GM21723 (cell line): ENCODE results near the gene HRAS.

Experiments
- ATAC-seq: cut with Tn5 transposase; IDR thresholded peaks from one replicate; pipeline ENCODE4 v1.9.1; 2021; ENCODE audit warnings: mild to moderate bottlenecking, moderate library complexity; ENCODE audit not compliant: unreplicated experiment

HRAS gene

DNA sequence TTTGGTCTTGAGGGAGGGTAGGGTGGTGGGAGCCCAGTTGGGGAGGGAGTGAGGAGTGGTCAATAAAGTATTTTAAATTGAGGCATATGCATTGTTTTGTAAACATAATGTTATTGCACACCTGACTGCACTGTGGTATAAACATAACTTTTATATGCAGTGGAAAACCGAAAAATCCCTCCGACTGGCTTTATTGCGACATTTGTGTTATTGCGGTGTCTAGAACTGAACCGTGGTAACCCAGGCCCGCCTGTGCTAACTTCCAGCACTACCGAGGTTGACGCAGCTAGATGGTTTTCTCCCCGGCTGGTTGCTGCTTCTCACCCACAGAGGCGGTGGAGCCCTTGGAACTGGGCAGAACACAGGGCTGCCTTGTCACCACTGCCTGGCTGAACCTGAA, 20.8 kb downstream of the HRAS start:
- ATAC-seq: no peak

DNA sequence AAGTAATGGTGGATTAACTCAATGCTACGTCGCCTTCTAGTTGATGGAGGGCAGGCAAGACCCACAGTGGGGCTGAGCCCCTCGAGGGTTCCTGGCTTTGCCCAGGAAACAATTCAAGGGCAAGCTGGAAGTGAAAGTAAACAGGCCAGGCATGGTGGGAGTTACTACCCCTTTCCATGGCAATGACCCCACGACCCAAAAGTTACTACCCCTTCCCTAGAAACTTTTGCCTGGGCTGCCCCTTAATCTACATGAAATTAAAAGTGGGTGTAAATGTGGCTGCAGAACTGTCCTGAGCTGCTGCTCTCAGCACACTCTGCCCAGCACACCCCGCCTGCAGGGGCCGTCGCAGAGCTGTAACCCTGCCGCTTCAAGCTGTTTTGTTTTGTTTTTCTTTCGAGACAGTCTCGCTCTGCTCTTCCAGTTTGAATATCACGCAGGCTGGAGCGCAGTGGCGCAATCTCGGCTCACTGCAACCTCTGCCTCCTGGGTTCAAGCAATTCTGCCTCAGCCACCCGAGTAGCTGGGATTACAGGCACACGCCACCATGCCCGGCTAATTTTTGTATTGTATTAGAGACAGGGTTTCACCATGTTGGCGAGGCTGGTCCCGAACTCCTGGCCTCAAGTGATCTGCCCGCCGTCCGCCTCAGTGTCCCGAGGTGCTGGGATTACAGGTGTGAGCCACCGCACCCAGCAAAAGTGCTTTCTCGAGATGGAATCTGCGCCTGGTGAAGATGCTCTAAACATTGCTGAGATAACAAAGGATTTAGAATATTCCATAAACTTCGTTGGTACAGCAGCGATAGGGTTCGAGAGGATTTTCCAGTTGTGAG, 22.4 kb downstream of the HRAS start:
- ATAC-seq: no peak

DNA sequence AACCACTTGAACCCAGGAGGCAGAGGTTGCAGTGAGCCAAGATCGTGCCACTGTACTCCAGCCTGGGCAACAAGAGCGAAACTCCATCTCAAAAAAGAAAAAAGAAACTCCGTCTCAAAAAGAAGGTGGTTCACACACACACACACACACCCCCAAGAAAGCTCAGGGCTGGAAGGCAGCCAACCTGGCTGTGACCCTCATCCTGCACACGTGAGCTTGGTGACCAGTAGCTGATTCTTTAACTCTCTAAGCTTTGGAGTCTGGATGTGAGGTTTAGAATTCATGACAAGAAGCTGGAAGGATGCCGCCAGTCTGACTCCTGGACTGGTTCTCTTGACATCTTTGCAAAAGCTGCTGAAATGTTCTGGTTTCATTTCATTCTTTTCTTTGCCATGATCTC, 26.4 kb downstream of the HRAS start:
- no peak for ATAC-seq

DNA sequence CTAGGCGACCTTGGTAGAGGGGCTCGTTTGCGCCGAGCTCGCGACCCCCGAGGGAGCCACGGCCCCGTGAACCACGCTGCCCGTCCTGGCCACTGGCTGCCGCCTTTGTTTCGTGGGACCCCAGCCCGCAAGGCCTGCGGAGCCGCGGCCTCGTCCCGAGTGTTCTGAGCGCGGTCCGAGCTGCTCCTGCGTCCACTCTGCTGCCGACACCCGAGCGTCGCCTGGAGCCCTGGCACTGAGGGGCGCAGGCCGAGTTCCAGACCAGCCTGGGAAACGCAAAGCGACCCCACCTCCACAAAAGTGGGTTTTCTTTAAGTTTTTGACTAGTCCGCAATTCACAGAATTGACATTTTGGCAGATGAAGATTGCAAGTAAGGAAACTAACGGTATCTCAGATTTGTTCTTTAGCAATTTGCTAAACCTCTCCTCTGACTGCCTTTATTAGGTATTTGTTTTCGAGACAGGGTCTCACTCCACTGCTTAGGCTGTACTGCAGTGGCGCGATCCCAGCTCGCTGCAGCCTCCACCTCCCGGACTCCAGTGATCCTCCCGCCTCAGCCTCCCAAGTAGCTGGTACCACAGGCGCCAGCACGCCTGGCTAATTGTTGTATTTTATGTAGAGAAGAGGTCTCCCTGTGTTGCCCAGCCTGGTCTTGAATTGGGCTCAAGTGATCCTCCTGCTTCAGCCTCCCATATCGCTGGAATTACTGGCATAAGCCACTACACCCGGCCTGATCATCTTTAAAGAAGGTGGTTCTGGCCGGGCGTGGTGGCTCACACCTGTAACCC, 27.5 kb downstream of the HRAS start:
- ATAC-seq: no peak

GRCh38 chr11:506995-507726, 28.2 kb downstream of the HRAS start, which contains the start of gene RNH1:
TSS of gene RNH1 (minus strand) at chr11:507242. CDS start at chr11:502162, 5,080 bp downstream.
- peak; percentile 34 for ATAC-seq

DNA sequence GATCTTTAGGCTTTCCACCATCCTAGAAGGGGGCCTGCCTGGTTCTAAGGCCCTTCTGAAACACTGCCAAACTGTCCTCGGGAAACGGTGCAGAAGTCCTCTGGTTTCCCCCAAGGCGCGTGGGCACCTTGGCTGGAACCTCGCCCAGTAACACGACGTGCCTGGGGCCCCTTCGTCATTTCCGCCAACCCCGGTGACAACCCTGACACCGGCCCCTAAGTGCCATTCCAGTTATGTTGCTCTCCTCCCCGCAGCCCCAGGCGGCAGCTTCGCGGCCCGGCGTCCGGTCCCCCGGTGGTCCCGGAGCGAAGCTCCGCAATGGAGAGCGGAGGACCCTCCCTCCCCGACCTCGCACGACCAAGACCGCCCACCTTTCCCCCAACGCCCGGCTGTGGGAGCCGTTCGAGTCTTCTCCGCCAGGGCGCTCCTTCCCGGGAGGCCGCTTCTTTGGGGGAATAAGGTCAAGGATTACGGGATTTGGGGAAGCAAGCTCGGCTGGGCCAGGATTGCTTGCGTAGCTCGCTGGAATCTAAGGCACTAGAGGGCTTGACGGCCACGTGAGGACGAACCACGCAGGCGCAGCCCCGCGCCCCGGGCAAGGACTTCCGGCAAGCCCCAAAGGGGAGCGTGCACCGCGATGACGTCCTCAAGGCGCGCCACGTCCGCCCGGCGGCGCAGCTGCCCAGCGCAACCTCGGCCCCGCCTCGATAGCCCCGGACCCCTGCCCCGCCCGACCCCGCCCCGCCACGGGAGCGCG, 29.0 kb downstream of the HRAS start:
- ATAC-seq: peak; percentile 60

GRCh38 chr11:504994-505344, 30.4 kb downstream of the HRAS start:
- ATAC-seq: no peak

DNA sequence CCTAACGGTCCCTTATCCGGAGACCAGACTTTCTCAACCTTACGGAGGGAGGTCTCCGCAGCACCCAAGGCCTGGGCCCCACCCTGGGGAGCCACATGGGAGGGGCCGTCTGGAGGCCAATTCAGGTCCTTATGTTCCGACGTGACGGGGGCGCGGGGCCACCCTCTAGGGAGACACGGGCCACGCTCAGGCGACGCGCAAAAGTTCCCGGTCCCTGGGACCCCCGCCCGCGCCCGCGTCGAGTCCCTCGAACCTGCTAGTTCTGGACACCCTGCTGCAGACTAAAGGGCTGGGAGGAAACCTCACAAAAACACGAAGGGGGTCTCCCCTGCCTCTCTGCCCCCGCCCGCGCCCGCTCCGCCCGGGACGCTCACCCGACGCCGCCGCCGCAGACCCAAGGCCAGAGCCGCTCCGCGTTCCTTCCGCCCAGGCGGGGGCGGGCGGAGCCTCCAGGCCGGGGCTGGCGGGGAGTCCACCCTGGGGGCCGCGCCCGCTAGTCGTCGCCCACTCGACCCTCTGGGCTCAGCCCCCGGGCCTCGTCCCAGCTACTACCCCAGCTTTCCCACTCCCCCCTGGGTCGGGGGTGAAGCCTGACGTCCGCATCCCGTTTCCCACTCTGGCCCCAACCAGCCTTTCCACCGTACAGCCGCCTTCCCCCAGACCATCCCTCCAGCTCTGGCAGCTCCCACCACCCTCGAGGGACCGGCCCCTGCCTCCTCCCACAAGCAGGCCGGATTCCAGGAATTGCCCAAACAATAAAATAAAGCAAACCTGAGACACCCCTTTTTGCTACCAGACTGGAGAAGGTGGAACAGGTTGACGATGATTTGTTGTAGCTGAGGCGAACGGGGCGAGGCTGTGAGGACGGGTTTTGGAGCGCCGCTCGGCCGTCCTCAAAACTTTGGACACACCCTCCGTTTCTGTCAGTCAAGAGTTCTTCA, 31.1 kb downstream of the HRAS start:
- ATAC-seq: no peak

DNA sequence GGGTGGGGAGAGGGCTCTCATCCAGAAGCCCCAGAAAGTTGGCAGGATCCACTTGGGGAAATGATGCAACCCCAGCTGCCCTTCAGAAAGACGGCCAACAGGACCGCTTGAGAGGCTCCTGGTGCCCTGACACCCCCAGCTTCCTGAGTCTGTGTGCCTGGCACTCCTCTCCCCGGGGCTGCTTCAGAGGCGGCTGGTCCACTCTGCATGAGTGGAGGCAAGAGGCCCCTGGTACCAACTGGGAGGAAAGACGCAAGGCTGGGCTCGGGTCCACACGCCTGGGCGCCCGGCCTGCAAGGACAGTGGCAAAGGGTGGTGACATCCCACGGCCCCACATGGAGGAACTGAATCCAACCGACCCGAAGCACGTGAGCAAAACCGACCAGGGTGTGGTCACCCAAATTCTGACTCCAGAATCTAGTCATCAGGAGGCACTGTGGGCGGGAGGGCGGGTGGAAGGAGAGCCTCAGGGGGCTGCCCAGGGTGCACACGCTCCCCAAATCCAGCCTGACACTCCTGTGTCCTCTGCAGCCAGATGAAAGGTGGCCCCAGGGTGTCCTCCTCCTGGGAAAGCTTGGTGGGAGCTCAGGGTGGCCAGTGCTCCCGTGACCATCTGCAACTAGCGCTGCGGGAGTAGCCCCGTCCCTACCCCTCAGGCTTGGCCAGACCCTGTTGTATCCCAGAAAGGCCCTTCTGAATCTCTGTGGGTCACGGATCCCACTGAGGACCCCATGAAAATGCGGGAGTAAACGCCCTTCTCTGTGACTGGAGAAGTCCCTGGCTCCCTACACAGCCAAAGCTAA, 32.0 kb downstream of the HRAS start:
- no peak for ATAC-seq

GRCh38 chr11:502288-503178, 32.8 kb downstream of the HRAS start:
- no peak for ATAC-seq

GRCh38 chr11:501683-502287, 33.6 kb downstream of the HRAS start:
- no peak for ATAC-seq

GRCh38 chr11:501001-501682, 34.2 kb downstream of the HRAS start:
- ATAC-seq: no peak

DNA sequence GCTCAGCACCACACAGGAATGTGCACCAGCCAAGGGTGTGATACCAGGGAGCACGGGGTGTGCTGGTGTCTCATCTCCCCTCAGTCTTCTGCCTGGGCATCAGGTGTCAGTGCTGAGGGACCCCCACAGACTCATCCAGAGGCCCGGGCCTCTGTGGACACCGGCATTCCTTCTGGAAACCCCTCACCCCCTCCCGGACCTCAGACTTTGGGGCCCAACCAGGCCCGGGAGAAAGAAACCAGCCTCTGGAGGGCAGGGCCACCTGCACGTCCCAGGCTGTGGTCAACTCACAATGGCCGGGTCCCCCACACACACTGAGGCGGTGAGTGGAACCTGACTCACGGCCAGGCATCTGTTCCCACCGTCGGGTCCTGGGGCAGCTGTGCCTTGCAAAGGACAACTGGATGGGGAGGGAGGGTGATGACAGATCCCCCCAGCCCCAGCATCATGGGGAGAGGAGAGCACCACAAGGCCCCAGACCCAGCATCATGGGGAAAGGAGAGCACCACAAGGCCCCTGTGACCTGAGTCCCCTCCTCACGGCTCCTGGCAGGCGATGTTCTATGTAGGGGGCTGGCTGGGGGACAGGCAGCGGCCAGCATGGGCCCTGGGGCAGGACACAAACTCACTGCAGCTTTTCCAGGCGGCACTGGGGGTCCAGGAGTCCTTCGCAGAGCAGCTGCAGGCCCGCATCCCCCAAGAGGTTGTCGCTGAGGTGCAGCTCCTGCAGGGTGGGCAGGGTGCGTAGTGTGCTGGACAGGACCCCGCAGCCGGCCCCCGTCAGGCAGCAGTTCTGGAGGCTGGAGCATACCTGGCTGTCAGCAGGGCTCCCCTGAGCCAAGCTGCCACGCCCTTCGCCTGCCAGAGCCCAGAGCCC, 35.9 kb downstream of the HRAS start:
- ATAC-seq: no peak

DNA sequence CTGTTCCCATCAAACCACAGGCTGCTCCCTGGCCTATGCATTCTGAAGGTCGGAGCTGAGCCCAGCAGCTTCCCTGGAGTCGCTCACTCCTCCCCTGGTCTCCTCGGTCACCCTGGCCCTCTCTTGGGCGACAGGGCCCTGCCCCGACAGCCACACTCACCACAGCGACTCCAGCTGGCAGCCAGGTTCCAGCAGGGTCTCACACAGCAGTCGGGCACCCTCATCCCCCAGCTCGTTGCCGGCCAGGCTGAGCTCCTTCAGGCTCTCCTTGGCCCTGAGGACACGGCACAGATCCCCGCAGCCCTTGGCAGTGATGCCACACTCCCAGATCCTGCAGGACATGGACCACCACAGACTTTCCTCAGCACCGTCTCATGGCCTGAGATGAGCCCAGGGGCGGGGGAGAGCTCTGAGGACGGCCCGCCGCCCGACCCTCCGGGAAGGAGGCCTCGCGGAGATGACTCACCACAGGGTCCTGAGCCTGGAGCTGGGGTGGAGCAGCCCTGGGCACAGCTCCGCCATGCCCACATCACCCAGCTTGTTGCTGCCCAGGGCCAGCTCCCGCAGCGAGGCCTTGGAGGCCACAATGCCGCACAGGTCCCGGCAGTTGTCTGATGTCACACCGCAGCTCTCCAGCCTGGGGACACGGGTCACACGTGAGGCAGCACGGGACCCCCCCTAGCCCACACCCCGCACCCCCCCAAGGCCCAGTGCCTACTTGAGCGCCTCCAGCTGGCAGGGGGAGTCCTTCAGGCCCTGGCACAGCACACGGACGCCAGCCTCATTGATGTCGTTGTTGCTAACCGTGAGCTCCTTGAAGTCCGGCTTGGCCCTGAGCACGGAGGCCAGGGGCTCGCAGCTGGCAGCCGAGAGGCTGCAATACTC, 36.8 kb downstream of the HRAS start:
- ATAC-seq: no peak
